ENCODE data around the gene PTHLH. TPM values are rescaled to one million over a fixed set of nuclear protein-coding genes. Genes with fewer than 3 reads are reported as not detected.

The PTHLH gene
- total RNA-seq, 1 experiment from 2014 or later, result not detected

DNA sequence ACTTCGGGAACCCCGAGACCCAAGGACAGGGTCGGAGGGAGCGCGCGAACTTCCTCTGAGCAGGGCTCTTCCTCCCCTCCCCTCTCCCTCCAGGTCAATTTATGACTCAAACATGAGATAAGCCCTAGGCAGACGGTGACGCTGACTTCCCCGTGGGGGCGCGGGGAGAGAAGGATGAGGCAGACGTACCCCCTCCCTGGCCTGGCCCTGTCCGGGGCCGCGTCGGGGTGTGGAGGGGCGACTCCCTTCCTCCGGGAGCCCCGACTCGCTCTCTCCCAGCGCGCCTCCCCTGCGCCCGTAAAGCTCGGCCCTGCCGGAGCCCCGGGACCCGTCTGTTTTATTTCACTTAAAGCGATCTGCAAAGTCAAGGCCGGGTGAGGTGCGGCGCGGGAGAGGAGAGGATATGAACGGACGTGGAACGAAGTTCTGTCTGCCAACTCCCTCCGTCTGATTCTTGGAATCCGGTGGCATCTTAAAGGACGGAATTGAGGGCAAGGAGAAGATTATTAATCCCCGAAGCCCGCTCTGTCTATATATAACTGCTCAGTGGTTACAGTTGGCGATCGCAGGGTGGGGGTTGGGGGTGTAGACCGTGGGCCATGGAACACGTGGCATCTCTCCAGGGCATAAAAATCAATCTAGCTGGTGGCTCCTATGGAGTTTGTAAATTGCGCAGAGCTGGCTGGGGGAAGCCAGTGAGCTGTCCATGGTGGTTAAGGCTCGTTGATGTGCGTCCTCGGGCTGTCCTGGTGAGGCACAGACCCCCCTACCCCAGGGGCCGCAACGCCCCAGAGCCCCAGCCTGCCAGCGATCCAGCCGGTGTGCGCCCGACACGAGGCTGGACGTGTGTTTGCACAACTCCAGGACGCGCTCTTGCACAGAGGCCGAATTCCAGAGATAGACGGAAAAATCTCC lies 2.9 kb upstream of the PTHLH start:
- H3K36me3 Mint-ChIP-seq (ENCODE audit: insufficient read depth, unreplicated experiment), result no peaks in the 10 kb centered on the region
- BruUV-seq (replicated peaks), result no TSS peak

GRCh38 chr12:27974735-27975221 lies 2.2 kb upstream of the PTHLH start:
- no peaks in the 10 kb centered on the region for H3K9me3 ChIP-seq
- BruUV-seq (replicated peaks), result no TSS peak
- peak overlapping the region; percentile 74 for H3K4me3 Mint-ChIP-seq (ENCODE audit: unreplicated experiment)
- no peaks in the 10 kb centered on the region for H3K36me3 Mint-ChIP-seq (ENCODE audit: insufficient read depth, unreplicated experiment)
- intact Hi-C loops (cut with micrococcal nuclease; ENCODE audit: unreplicated experiment), result loop anchor here (1.0 kb wide), 1 partner anchor 45 kb away; no protein-coding TSS in a partner anchor
- TF ChIP-seq CTCF (IDR thresholded peaks at IDR 0.05; ENCODE audit: insufficient read depth in 1 of 2, low read depth in 1 of 2, low read length in 1 of 2, severe bottlenecking in 1 of 2, unreplicated experiment in 1 of 2), result no peak
- H3K36me3 ChIP-seq (ENCODE audit: control insufficient read depth, insufficient read depth, low read length), result no peaks in the 10 kb centered on the region
- peaks cover 5% of the 10 kb centered on the region; the same call in 1 of the 2 replicates for H3K27me3 ChIP-seq (replicated peaks; ENCODE audit: control insufficient read depth, insufficient read depth, low read length)
- H3K27ac Mint-ChIP-seq (ENCODE audit: unreplicated experiment), result no peak overlapping the region
- H3K9me3 Mint-ChIP-seq (ENCODE audit: unreplicated experiment), result no peaks in the 10 kb centered on the region
- POLR2A ChIA-PET, result no interaction called here
- CTCF ChIA-PET, result no interaction called here
- peak overlapping the region; percentile 30 for H3K4me3 ChIP-seq (ENCODE audit: low read depth, low read length)
- H3K27me3 Mint-ChIP-seq (ENCODE audit: insufficient read depth, unreplicated experiment), result peaks cover 50% of the 10 kb centered on the region
- peaks cover 17% of the 10 kb centered on the region for H3K4me1 ChIP-seq
- H3K4me1 Mint-ChIP-seq (ENCODE audit: low read depth, unreplicated experiment), result peaks cover 24% of the 10 kb centered on the region
- DNase-seq, result no peak

More for the DNA sequence above, 2.9 kb upstream of the PTHLH start:
- Mint-ChIP-seq H3K27me3 (ENCODE audit: insufficient read depth, unreplicated experiment) (peaks cover 50% of the 10 kb centered on the region), H3K4me3 (ENCODE audit: unreplicated experiment) (peak overlapping the region; percentile 74), H3K9me3 (ENCODE audit: unreplicated experiment) (no peaks in the 10 kb centered on the region), H3K27ac (ENCODE audit: unreplicated experiment) (no peak overlapping the region), H3K4me1 (ENCODE audit: low read depth, unreplicated experiment) (peaks cover 21% of the 10 kb centered on the region)
- POLR2A ChIA-PET, result no interaction called here
- intact Hi-C loops (cut with micrococcal nuclease; ENCODE audit: unreplicated experiment), result loop anchor here (1.0 kb wide), 1 partner anchor 44 kb away; no protein-coding TSS in a partner anchor
- Histone ChIP-seq H3K36me3 (ENCODE audit: control insufficient read depth, insufficient read depth, low read length) (no peaks in the 10 kb centered on the region), H3K4me3 (ENCODE audit: low read depth, low read length) (peak overlapping the region; percentile 30), H3K4me1 (peaks cover 17% of the 10 kb centered on the region), H3K27me3 (replicated peaks; ENCODE audit: control insufficient read depth, insufficient read depth, low read length) (peaks cover 5% of the 10 kb centered on the region; the same call in 1 of the 2 replicates), H3K9me3 (no peaks in the 10 kb centered on the region)
- DNase-seq, result peak; percentile 53 to 61
- TF ChIP-seq CTCF (IDR thresholded peaks at IDR 0.05; ENCODE audit: insufficient read depth in 1 of 2, low read depth in 1 of 2, low read length in 1 of 2, severe bottlenecking in 1 of 2, unreplicated experiment in 1 of 2), result no peak
- CTCF ChIA-PET, result no interaction called here

GRCh38 chr12:27973487-27973890 lies 956 bp upstream of the PTHLH start:
- no peak for DNase-seq
- H3K36me3 Mint-ChIP-seq (ENCODE audit: insufficient read depth, unreplicated experiment), result no peaks in the 10 kb centered on the region
- Histone ChIP-seq H3K4me1 (peaks cover 29% of the 10 kb centered on the region), H3K36me3 (ENCODE audit: control insufficient read depth, insufficient read depth, low read length) (no peaks in the 10 kb centered on the region), H3K27me3 (replicated peaks; ENCODE audit: control insufficient read depth, insufficient read depth, low read length) (peaks cover 5% of the 10 kb centered on the region; the same call in 1 of the 2 replicates), H3K9me3 (no peaks in the 10 kb centered on the region), H3K4me3 (ENCODE audit: low read depth, low read length) (no peak overlapping the region)
- peak overlapping the region; percentile 40 for H3K4me3 Mint-ChIP-seq (ENCODE audit: unreplicated experiment)
- BruUV-seq (replicated peaks), result no TSS peak
- no peaks in the 10 kb centered on the region for H3K9me3 Mint-ChIP-seq (ENCODE audit: unreplicated experiment)
- H3K4me1 Mint-ChIP-seq (ENCODE audit: low read depth, unreplicated experiment), result peaks cover 32% of the 10 kb centered on the region
- TF ChIP-seq CTCF (IDR thresholded peaks at IDR 0.05; ENCODE audit: insufficient read depth in 1 of 2, low read depth in 1 of 2, low read length in 1 of 2, severe bottlenecking in 1 of 2, unreplicated experiment in 1 of 2), result no peak
- ChIA-PET POLR2A (no interaction called here), CTCF (no interaction called here)
- H3K27me3 Mint-ChIP-seq (ENCODE audit: insufficient read depth, unreplicated experiment), result peaks cover 48% of the 10 kb centered on the region
- intact Hi-C loops (cut with micrococcal nuclease; ENCODE audit: unreplicated experiment), result no loop called here
- H3K27ac Mint-ChIP-seq (ENCODE audit: unreplicated experiment), result no peak overlapping the region
